MCF 10A (cell line): ENCODE data around the gene SLC4A8. TPM values are rescaled to one million over a fixed set of nuclear protein-coding genes. Genes with fewer than 3 reads are reported as not detected.

Source experiments
- BruUV-seq: library from RNA; stranded (reverse); fragments of 400-500 nt; replicated peaks from 2 replicates; lab custom pipeline; 2021; lab: Mats Ljungman, UMichigan
- CTCF ChIA-PET: fragments of 300-600 bp; sonication (Branson Sonifier 250); formaldehyde crosslinking; extraction: SDS; loops from one replicate; lab custom pipeline; 2021; ENCODE audit warnings: antibody characterized with exemption, inconsistent platforms; lab: Yijun Ruan, JAX
- POLR2A ChIA-PET: fragments of 300-600, 350-650 bp; sonication (Branson Sonifier 250); formaldehyde crosslinking; extraction: SDS; loops from one replicate; lab custom pipeline; 2020; ENCODE audit warnings: antibody characterized with exemption, inconsistent platforms; lab: Yijun Ruan, JAX
- DNase-seq: peaks from one replicate; pipeline ENCODE4 v3.0.0-alpha.2; 2018; ENCODE audit not compliant: unreplicated experiment
- H3K27ac Mint-ChIP-seq: one replicate; pipeline ENCODE4 v1.8.0; 2022; ENCODE audit warnings: mild to moderate bottlenecking, low read depth, mixed read lengths; ENCODE audit not compliant: unreplicated experiment
- H3K27me3 Mint-ChIP-seq: one replicate; pipeline ENCODE4 v1.8.0; 2022; ENCODE audit warnings: mixed read lengths; ENCODE audit not compliant: insufficient read depth, unreplicated experiment
- H3K36me3 Mint-ChIP-seq: one replicate; pipeline ENCODE4 v1.8.0; 2022; ENCODE audit warnings: mild to moderate bottlenecking, moderate library complexity, mixed read lengths; ENCODE audit not compliant: insufficient read depth, unreplicated experiment
- H3K4me1 Mint-ChIP-seq: one replicate; pipeline ENCODE4 v1.8.0; 2022; ENCODE audit warnings: mixed read lengths; ENCODE audit not compliant: insufficient read depth, unreplicated experiment
- H3K4me3 Mint-ChIP-seq: one replicate; pipeline ENCODE4 v1.8.0; 2022; ENCODE audit warnings: mild to moderate bottlenecking, moderate library complexity, mixed read lengths; ENCODE audit not compliant: unreplicated experiment
- H3K9me3 Mint-ChIP-seq: one replicate; pipeline ENCODE4 v1.8.0; 2022; ENCODE audit warnings: mixed read lengths; ENCODE audit not compliant: unreplicated experiment
- CTCF ChIP-seq: fragments of 200-600 bp; IDR thresholded peaks from one replicate; pipeline ENCODE4 v1.8.0; 2022; ENCODE audit warnings: antibody characterized with exemption, mild to moderate bottlenecking; ENCODE audit not compliant: unreplicated experiment
- intact Hi-C: fragments of 100-400 bp; cut with micrococcal nuclease; formaldehyde crosslinking; loops from 2 replicates; pipeline ENCODE4 v1.14.1; 2022
- total RNA-seq: library from RNA; stranded (reverse); gene quantifications from 2 replicates; pipeline ENCODE4 v1.2.3, GENCODE V29; 2022

The SLC4A8 gene
- total RNA-seq, 1 experiment from 2014 or later = 1.1 TPM

DNA sequence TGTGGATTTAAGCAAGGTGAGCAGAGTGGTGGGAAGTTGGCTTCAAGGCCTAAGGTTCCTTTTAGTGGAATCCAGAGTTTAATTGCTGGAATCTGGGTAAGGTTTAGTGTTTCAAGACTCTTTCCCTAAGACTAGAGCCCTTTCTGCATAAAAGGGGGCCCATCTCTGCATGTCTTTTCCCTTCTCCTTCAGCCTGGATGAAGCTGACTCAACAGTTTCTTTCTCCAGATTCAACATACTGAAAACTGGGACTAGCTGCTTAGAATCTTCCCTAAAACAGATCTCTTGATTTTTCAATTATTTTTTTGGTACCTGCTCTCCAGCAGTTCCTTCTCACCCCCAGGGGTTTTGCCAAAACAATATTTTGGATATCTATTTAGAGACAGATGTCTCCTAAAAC is 34.0 kb downstream of the SLC4A8 start:
- no peak for TF ChIP-seq CTCF
- intact Hi-C loops = no loop called here
- ChIA-PET POLR2A (interaction anchor here (1.1 kb wide), 1 partner anchor 87 kb away, joined by 5 read pairs; no protein-coding TSS in a partner anchor), CTCF (interaction anchor here (0.7 kb wide), 1 partner anchor 41 kb away, joined by 3 read pairs; no protein-coding TSS in a partner anchor)
- no peaks in the 10 kb centered on the region for H3K4me1 Mint-ChIP-seq
- no peak for DNase-seq
- H3K9me3 Mint-ChIP-seq = no peaks in the 10 kb centered on the region
- H3K27me3 Mint-ChIP-seq = no peaks in the 10 kb centered on the region
- H3K4me3 Mint-ChIP-seq = no peak overlapping the region
- no peak overlapping the region for H3K27ac Mint-ChIP-seq
- BruUV-seq = no TSS peak
- H3K36me3 Mint-ChIP-seq = no peaks in the 10 kb centered on the region

GRCh38 chr12:51460519-51460918 is 35.9 kb downstream of the SLC4A8 start:
- no peaks in the 10 kb centered on the region for H3K27me3 Mint-ChIP-seq
- H3K9me3 Mint-ChIP-seq = no peaks in the 10 kb centered on the region
- H3K4me1 Mint-ChIP-seq = no peaks in the 10 kb centered on the region
- H3K36me3 Mint-ChIP-seq = no peaks in the 10 kb centered on the region
- intact Hi-C loops = no loop called here
- H3K4me3 Mint-ChIP-seq = no peak overlapping the region
- ChIA-PET POLR2A (no interaction called here), CTCF (interaction anchor here (0.6 to 0.9 kb wide), 2 partner anchors 98 to 363 kb away, joined by 3 to 6 read pairs; no protein-coding TSS in a partner anchor)
- BruUV-seq = no TSS peak
- no peak for DNase-seq
- no peak for TF ChIP-seq CTCF
- H3K27ac Mint-ChIP-seq = no peak overlapping the region

- intact Hi-C loops = no loop called here
- BruUV-seq = no TSS peak
- ChIA-PET CTCF (interaction anchor here (0.5 kb wide), 1 partner anchor 1581 kb away, joined by 3 read pairs; no protein-coding TSS in a partner anchor), POLR2A (interaction anchor here (0.6 kb wide), 1 partner anchor 14 kb away, joined by 3 read pairs; no protein-coding TSS in a partner anchor)
- Mint-ChIP-seq H3K4me3 (no peak overlapping the region), H3K27ac (no peak overlapping the region), H3K4me1 (no peaks in the 10 kb centered on the region), H3K36me3 (no peaks in the 10 kb centered on the region), H3K9me3 (no peaks in the 10 kb centered on the region), H3K27me3 (no peaks in the 10 kb centered on the region)
- no peak for DNase-seq
- TF ChIP-seq CTCF = no peak
Measured at GRCh38 chr12:51465491-51465890, 40.9 kb downstream of the SLC4A8 start.

DNA sequence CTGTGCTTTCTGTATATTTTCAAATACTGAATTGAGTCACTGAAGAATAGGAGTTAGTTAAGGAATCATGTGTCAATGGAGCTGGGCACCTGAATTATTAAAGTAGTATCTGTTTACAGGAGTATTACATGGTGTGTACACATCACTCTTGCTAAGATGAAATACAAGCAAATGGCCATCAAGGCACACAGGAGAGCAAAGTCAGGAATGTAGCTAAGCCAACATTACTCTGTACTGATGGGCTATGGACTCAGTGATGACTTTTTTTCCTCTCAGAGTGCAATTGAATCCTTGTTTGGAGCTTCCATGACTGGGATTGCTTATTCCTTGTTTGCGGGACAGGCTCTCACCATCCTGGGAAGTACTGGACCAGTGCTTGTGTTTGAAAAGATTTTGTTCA is 45.5 kb downstream of the SLC4A8 start:
- no peak for DNase-seq
- CTCF ChIA-PET = interaction anchor here (0.6 to 0.7 kb wide), 2 partner anchors 13 to 61 kb away, joined by 3 to 8 read pairs; no protein-coding TSS in a partner anchor
- Mint-ChIP-seq H3K27me3 (no peaks in the 10 kb centered on the region), H3K36me3 (no peaks in the 10 kb centered on the region), H3K27ac (no peak overlapping the region), H3K4me1 (no peaks in the 10 kb centered on the region), H3K9me3 (no peaks in the 10 kb centered on the region), H3K4me3 (no peak overlapping the region)
- intact Hi-C loops = no loop called here
- no peak for TF ChIP-seq CTCF
- no TSS peak for BruUV-seq
- POLR2A ChIA-PET = no interaction called here
